GM18907 (cell line): ENCODE measurements around the gene DLGAP4.

ENCODE experiments used
- ATAC-seq: cut with Tn5 transposase; IDR thresholded peaks from one replicate; pipeline ENCODE4 v1.9.1; 2021; ENCODE audit warnings: mild to moderate bottlenecking, moderate library complexity; ENCODE audit not compliant: unreplicated experiment

The DLGAP4 gene

DNA sequence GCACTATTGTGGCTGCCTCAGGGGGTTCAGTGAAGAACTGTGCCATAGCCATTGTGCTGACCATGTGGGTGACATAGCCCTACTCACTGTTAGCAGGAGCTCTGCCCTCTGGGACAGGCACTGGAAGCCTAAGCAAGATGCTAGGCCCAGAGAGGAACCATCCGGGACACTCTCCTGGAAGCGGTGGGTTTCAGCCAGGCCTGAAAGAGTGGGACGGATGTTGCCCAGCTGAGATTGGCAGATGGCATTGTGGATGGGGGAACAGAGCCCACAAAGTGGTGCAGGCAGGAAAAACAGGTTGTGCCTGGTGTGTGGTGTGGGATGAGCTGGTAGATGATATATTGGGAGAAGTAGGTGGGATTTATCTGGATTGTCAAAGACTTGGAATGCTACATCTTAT, 40.1 kb downstream of the DLGAP4 start:
- ATAC-seq: no peak

DNA sequence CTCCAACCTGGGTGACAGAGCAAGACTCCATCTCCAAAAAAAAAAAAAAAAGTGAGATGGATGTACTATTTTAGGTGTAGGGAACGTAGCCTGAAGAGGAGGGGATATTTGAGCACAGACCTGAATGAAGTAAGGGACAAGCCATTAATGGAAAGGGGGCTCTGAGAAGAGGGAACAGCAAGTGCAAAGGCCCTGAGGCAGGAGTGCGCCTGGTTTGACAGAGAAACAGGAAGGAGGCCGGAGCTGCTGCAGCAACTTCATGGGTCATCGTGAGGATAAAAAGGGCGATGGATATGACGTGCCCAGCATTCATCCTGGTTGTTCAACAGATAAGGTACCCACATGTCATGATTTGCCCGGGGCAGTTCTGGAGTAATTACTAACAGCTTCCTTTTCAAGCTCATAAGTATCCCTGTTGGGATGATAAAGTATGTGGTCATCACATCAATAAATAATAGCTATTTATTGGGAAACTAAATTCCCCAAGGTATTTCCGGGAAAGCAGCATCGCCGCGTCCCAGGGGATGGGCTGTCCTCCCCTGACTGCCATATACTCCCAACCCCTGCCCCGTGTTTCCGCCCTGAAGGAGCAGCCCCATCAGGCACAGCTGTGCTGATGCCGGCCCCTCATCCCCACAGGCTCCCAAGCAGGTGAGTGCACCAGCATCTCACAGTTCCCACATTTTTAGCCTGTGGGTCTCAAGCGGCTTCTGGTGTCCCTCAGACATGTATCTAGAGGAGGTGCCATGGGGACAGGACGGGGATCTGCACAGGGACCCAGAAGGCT, 43.4 kb downstream of the DLGAP4 start:
- no peak for ATAC-seq

DNA sequence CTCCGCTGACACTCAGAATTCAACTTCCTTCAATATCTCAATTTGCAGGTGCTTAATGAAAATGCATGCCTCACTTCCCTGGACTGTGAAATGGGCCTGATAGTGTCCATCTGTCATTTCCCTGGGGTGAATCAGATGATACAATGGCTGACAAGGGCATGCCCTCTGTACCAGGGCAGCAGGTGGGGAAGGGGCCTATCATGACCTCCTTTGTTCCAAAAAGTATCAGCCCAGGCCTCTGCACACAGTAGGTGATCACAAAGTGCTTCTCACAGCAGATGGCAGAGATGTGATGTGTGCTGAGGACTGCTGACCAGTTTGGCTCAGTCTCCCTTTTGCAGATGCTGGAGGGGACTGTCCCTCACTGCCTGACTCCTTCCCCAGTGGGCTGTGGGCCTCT, 44.3 kb downstream of the DLGAP4 start:
- ATAC-seq: no peak

DNA sequence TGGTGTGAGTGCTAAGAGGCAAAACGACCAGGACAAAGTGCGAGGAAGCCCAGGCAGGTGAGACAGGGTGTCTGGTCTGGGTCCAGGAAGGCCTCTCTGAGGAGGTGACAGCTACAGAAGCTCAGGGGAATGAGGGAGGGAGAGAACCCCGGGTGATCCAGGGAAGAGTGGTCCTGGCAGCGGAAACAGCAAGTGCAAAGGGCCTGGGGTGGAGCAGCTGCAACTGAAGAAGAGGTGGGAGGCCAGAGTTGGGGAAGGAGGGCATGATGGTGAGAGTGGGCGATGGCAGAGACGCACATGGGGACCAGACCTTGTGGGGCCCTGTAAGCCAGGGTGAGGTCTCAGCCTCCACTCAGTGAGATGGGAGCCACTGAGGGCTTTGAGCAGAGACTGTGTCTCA, 45.8 kb downstream of the DLGAP4 start:
- ATAC-seq: no peak

DNA sequence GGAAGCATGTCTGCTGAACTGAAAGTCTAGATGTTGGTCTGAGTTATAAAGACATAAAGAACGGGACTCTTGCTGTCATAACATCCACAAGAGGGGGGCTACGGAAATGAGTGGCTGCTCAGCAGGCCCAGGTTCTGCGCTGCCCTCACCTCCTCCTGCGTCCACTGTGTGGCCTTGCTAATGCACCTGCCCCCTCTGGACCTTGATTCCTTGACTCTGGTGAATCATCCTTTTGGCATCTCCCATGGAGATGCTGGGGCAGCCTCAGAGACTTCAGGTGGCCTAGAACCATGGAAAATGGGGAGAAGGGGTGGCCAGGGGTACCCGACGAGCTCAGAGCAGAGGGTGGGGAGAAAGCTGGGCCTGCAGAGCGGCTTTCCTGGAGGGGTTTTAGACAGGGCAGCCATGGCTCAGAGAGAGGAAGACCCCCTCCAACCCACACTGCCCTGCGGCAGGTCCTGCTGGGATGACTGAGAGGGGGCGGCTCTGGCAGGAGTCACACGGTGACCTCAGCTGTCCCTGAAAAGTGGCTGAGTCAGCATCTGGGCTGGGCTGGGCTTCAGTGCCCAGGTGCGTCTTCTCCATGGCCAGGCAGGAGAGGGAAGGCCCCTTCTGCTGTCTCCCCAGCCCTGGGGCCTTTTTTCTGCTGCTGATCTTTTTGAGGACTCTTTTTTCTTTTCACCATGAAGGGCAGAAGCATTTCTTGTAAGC, 46.9 kb downstream of the DLGAP4 start:
- ATAC-seq: no peak

DNA sequence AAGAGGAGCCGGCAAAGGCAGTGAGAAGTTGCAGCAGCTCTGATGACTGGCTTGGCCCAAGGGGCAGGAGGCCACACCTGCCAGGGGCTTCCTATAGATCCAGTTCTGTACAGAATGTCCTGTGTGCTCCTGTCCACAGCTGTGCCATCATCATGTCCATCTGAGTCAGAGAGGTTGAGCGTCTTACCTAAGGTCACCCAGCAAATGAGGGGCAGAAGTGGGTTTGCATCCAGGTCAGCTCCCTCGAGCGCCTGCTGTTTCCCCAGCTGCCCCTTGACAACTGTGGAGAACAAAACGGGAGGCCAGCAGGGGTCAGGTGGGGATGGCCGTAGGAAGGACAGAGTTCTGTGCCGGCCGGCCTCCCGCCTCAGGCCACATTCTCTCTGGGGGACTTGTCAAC, 47.6 kb downstream of the DLGAP4 start:
- ATAC-seq: no peak

DNA sequence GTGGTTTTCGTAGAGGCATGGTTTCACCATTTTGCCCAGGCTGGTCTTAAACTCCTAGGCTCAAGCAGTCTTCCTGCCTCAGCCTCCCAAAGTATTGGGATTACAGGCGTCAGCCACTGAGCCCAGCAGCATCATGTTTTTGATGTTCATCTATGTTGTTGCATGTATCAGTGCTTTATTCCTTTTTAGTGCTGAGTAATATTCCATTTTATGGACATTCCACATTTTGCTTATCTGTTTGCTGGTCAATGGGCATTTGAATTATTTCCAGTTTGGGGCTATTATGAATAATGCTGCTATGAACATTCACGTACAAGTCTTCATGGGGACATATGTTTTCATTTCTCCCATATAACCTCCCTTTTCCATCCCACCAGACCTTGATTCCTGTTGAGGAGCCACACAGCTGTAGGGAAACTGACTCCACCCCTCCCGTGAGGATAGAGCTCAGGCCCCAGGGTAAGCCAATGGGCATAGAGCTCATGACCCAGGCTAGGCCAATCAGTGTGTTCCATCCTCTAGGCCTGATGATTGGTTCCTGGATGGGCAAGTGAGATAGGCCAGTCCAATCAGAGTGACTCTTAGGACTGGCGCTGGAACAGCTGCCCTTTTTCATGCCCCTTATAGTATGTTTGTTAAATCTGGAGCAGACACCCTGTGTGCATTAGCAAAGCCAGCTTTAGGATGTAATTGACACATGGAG, 49.5 kb downstream of the DLGAP4 start:
- ATAC-seq: no peak

DNA sequence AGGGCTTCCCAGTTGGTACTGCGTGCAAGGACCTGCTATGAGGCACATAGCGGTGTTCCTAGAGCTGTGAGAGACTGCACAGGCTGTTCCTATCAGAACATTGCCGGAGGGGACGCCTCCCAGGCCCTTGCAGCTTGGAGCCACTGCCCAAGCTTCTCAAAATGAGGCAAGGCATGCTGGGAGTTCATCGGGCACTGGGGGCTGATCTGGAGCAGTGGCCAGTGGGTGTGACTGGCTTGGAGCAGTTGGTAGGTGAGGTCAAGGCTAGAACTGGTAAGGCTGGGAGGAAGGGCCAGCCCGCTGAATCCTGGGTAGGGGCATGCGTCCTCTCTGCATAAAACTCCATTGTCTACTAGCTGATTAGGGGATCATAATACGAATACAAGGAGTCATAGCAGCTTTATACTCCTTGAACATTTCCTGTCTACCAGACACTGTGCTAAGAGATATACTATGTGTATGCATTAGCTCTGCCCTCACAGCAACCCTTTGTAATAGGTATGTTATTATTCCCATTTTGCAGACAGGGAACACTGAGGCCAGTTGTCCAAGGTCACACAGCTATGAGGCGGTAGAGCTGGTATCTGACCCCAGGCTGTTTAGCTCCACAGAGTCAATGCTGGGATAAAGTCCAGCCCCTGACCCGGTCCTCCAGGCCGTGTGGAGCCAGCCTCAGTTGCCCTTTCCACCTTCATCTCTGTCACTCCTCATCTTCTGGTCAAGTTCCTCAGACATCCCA, 53.7 kb downstream of the DLGAP4 start:
- ATAC-seq: no peak

DNA sequence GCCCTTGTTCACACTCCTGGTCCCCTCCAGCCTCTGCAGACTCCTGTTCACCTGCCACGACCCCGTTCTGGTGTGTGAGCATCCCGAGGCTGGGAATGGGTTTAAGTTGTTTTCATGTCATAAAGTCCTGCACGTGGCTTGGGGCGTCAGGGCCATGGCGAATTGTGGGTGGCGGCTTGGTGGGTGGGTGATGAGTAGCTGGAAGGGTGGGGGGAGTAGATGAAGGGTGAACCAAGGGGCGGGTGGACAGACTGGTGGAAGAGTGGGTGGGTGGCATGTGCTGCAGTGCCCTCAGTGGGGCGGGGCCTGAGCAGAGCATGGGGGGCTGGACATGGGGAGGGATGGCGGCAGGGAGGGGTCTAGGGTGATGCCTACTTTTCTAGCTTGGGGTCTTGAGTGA, 54.3 kb downstream of the DLGAP4 start:
- no peak for ATAC-seq

DNA sequence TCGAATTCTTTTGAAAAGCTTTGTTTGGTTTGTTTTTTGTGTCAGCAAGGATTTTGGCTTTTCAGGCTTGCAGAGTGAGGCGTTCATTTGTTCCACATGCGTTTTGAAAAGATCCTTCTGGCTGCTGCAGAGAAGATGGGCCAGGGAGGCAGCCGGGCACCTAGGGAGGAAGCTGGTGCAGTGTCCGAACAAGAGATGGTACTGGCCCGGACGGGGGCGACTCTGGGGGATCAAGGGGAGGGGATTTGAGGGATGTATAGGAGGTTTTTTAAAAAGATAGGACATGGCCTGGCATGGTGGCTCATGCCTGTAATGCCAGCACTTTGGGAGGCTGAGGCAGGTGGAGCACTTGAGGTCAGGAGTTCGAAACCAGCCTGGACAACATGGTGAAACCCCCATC, 55.3 kb downstream of the DLGAP4 start:
- ATAC-seq: no peak

DNA sequence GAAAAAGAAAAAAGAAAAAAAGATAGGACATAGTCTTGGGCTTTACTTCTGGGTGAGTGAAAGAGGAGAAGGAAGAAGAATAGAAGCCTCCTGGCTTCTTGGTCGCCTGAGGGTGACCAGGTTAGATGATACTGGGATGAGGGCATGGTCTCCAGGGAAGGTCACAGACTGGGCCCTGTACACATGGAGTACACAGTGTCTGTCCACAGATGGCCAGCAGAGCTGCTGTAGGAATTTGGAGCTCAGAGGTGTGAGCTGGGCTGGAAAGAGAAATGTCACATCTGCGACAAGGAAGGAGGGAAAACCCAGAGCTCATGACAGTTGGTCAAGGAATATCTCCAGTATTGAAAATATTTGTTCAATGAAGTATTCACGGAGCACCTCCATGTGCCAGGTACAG, 56.1 kb downstream of the DLGAP4 start:
- ATAC-seq: no peak

DNA sequence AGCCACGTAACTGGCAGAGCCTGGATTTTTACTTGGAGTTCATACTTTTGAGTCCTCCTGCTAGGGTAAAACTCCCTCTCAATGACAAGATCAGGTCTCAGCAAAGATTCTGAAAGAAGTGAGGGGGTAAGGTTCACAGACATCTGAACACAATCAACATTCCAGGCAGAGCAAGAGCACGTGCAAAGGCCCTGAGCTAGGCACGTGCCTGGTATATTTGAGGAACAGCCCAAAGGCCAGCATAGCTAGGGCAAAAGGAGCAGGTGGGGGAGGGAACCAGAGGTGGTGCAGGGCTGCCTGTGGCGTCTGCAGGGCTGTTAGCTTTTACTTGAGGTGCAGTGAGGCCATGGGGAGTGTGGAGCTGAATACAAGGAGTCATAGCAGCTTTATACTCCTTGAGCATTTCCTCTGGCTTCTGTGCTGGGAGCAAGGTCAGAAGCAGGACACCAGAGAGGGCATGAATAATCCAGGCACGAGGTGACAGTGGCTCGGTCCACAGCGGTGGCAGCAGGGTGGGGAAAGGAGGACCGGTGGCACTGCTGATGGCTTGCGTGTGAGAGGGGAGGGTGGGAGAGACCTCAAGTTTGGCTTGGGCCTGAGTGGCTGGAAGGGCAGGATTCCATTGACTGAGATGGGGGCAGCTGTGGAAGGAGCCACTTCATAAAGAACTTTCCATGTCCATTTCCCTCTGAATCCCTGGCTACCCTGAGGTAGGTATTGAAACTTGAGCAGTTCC, 57.0 kb downstream of the DLGAP4 start:
- ATAC-seq: no peak

DNA sequence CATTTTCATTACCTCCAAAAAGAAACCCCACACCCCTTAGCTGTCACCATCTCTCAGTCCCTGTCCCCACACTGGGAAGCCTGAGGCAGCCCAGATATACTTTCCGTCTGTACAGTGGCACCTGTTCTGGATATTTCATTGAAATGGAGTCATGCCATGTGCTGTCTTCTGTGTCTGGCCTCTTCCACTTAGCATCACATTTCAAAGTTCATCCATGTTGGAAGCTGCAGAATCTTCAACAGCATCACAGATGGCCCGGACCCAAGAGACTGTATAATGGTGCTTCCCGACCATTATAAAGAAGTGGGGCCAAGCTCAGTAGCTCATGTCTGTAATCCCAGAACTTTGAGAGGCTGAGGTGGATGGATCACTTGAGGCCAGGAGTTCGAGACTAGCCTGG, 58.4 kb downstream of the DLGAP4 start:
- no peak for ATAC-seq

DNA sequence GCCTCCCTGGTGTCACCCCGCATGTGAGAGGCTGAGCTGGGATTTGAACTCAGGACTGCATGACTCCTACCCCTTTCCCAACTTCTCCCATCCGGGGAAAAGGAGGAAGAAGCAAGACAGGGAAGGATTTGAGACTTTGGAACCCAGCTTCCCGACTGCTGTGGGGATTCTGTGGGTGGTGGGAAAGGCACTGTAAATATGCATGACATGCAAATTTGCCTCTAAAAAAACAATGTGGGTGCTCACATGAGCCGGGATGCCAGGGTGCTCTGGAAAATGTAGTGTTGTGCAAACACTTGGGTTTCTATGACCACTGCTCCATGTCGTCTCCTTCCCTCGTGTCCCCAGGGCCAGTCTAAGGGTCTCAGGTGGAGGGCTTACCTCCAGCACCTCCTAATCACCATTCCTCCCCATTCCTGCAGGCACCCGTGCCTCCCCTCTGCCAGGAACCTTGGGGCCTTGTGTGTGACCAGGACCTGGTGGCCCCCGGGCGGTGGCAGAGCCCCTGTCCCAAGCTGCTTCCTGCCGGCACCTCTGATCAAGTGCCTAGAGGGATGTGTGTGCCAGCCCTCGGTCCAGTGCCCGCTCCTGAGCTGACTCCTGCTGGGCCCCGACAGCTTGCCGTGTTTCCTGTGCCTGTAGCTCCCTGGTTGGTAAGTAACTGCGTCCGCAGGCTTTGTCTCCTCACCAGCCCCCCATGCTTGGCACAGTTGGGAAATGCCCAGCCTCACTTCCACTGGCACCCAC, 60.7 kb downstream of the DLGAP4 start:
- ATAC-seq: no peak

DNA sequence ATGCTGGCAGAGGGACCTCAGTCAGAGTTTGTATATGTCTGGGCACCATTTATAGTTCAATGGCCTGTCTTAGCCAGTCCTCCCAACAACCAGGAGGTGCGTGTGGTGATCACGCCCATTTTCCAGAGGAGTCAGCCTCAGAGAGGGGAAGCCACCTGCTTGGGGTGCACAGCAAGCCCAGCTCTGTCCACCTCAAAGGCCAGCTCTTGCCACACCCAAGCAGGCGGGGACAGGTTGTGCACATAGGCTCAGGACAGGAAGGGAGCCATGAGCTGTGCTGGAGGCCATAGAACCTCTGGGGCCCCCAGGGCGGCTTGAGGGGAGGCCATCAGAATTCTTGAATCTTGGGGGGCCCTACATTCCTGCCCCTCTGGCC, 61.2 kb downstream of the DLGAP4 start:
- no peak for ATAC-seq

DNA sequence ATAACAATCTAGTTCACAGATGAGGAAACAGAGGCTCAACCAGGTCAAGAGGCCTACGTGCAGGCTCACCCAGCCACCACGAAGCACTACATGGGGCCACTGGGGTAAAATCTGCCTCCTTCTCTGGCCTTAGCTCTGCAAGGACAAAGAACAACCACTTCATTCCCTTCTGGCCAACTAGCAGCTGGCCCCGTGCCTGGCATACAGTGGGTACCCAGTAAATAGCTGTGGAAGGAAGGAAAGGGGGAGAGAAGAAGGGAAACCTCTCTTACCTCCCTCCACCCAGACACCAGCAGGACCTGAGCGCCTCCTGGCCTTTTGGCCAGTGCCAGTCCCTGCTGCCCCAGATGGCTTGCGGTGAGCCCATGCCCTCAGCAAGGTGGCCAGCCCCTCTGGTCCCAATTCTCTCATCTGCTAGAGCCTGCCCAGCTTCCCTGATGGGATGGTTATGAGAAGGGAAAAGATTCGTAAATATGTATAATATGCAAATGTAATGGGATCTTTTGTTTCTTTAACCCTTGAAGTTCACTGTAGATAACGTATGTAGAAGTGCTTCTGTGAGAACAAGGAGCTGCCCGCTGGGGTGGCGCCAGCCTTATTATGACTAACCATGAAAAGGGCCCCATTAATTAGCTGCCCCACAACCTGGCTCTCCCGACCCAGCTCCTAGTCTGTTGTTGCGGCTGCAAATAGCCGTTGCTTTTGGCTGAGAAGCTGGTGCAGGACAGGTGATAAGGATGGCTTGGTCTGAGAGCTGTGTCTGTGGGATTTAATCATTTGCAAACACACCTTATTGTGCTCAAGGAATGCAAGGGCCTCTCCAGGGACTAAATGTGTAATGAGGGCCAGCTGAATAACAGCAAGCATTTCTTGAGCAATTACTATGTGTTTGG, 62.0 kb downstream of the DLGAP4 start:
- no peak for ATAC-seq

DNA sequence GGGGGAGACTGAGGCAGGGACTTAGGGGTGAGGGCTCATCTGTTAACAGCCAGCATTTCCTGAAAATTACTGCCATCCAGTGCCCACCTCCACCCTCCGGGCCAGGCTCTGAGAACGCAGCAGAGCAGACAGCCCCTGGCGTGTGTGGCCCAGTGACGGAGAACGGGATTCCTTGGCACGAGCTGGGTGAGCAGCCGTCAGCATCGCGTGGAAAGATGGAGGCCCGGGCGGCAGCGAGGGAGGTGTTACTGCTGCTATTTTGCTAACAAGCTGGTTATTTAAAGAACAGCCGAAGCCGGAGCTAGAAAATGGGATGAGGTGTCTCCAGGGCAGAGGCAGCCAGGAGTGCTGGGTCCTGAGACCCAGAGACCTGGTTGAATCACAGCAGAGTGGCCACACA, 62.7 kb downstream of the DLGAP4 start:
- ATAC-seq: no peak

DNA sequence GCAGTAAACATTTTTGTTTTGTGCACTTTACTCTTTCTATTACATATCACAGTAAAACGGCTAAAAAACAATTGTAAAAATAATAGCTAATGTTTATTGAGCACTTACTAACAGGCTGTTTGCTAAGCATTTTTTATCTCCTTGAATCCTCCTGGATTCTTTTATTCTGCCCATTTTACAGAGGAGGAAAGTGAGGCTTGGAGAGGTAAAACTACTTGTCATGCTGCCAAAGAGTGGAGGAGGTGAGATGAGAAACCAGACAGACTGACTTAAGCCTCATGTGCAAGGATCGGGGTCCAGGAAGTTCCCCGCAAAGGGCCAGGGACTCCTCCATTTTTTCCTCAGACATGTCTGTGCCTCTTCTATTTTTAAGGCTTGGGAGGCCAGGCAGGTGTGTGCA, 63.6 kb downstream of the DLGAP4 start:
- ATAC-seq: no peak
